K562 (cell line): Measurements from ENCODE around the gene KIAA0513. TPM values are rescaled to one million over a fixed set of nuclear protein-coding genes. Genes with fewer than 3 reads are reported as not detected.

Experiments used
- ATAC-seq: fragments of 200-7000 bp; cut with Tn5 transposase; 3 replicates; pipeline ENCODE4 v1.9.1; 2020; ENCODE audit warnings: moderate library complexity
- BruUV-seq: library from RNA; stranded (reverse); fragments of 400-500 nt; replicated peaks from 2 replicates; lab custom pipeline; 2021; lab: Mats Ljungman, UMichigan
- CTCF ChIA-PET: fragments of 300-600 bp; formaldehyde crosslinking; extraction: SDS; loops from one replicate; lab custom pipeline; 2021; ENCODE audit warnings: low intra/inter-chr PET ratio; lab: Yijun Ruan, JAX
- POLR2A ChIA-PET: fragments of 300-600, 350-650 bp; sonication (Branson Sonifier 250); formaldehyde crosslinking; extraction: SDS; loops from one replicate; lab custom pipeline; 2021; ENCODE audit warnings: antibody characterized with exemption, inconsistent platforms; lab: Yijun Ruan, JAX
- DNase-seq, 4 experiments: peaks; one replicate each; pipeline versions ENCODE4 v3.0.0 to v3.0.0-alpha.2; 2011 to 2018; ENCODE audit warnings: low spot score in 3 of 4, mixed read lengths in 3 of 4; ENCODE audit errors: extremely low read depth in 1 of 4
- FAIRE-seq: peaks from 2 replicates; lab custom pipeline; 2011; peaks lifted over from hg19 to GRCh38; lab: Jason Lieb, UNC
- H2AFZ ChIP-seq: 2 replicates; pipeline ENCODE4 v1.6.0; 2011; ENCODE audit warnings: low read depth, low read length, control low read depth, inconsistent platforms
- H3K27ac ChIP-seq: fragments of 200-600 bp; 3 replicates; pipeline ENCODE4 v1.8.0; 2011; ENCODE audit warnings: low read depth, mild to moderate bottlenecking, control low read depth, inconsistent platforms, low read length, moderate library complexity, mixed read lengths; ENCODE audit errors: extremely low read depth
- H3K27me3 ChIP-seq, 2 experiments: fragments of 300-600 bp in 1 of 2; 2 replicates in 1 of 2; 3 replicates in 1 of 2; pipeline versions ENCODE4 v1.6.0 to v1.8.0; 2011; ENCODE audit warnings: inconsistent platforms in 2 of 2, low read length in 2 of 2, mild to moderate bottlenecking in 1 of 2, mixed read lengths in 1 of 2, moderate library complexity in 1 of 2; ENCODE audit not compliant: control insufficient read depth in 2 of 2, insufficient read depth in 2 of 2
- H3K36me3 ChIP-seq: fragments of 300-600 bp; 3 replicates; pipeline ENCODE4 v1.8.0; 2011; ENCODE audit warnings: mild to moderate bottlenecking, low read length, inconsistent platforms; ENCODE audit not compliant: control insufficient read depth, insufficient read depth
- H3K4me1 ChIP-seq, 2 experiments: fragments of 200-600 bp in 1 of 2; replicated peaks in 1 of 2; 2 replicates in 1 of 2; 3 replicates in 1 of 2; pipeline versions ENCODE4 v1.5.1 to v1.8.0; 2011; ENCODE audit warnings: inconsistent platforms in 2 of 2, low read length in 2 of 2, mild to moderate bottlenecking in 1 of 2, mixed read lengths in 1 of 2, moderate library complexity in 1 of 2; ENCODE audit not compliant: control insufficient read depth in 2 of 2, insufficient read depth in 2 of 2
- H3K4me2 ChIP-seq: 2 replicates; pipeline ENCODE4 v1.6.1; 2011; ENCODE audit warnings: low read length, control low read depth, inconsistent platforms, mixed read lengths; ENCODE audit not compliant: insufficient read depth
- H3K4me3 ChIP-seq: fragments of 200-600 bp; sonication (generic), shearing (Covaris generic); 2 replicates; pipeline ENCODE4 v1.5.1; 2016; ENCODE audit warnings: control low read depth, inconsistent platforms
- H3K79me2 ChIP-seq: fragments of 200-600 bp; 3 replicates; pipeline ENCODE4 v1.8.0; 2011; ENCODE audit warnings: low read length, inconsistent platforms; ENCODE audit not compliant: control insufficient read depth, insufficient read depth
- H3K9ac ChIP-seq, 2 experiments: 2 replicates each; pipeline versions ENCODE4 v1.6.0 to v1.6.1; 2011; ENCODE audit warnings: low read depth in 2 of 2, low read length in 2 of 2, control low read depth in 1 of 2, inconsistent platforms in 1 of 2, mild to moderate bottlenecking in 1 of 2, mixed read lengths in 1 of 2; ENCODE audit not compliant: insufficient read depth in 1 of 2
- H3K9me1 ChIP-seq: one replicate; pipeline ENCODE4 v1.6.0; 2011; ENCODE audit warnings: inconsistent platforms, mild to moderate bottlenecking, low read length, moderate library complexity; ENCODE audit not compliant: control insufficient read depth, insufficient read depth
- H3K9me3 ChIP-seq: replicated peaks from 2 replicates; pipeline ENCODE4 v1.5.1; 2011; ENCODE audit warnings: low read depth, low read length, inconsistent platforms; ENCODE audit not compliant: control insufficient read depth, insufficient read depth
- H4K20me1 ChIP-seq: replicated peaks from 2 replicates; pipeline ENCODE4 v1.6.1; 2011; ENCODE audit warnings: low read length, inconsistent platforms, mixed read lengths; ENCODE audit not compliant: control insufficient read depth, insufficient read depth
- CTBP1 ChIP-seq: fragments of 450-650 bp; IDR thresholded peaks from 2 replicates; pipeline ENCODE4 v1.6.1; 2016; ENCODE audit warnings: borderline replicate concordance
- DNMT1 ChIP-seq: fragments of 450-650 bp; IDR thresholded peaks from 2 replicates; pipeline ENCODE4 v1.6.1; 2016; ENCODE audit warnings: antibody characterized with exemption, mild to moderate bottlenecking
- E2F6 ChIP-seq, 2 experiments: IDR thresholded peaks; 2 replicates each; pipeline ENCODE4 v1.6.1; 2011; ENCODE audit warnings: borderline replicate concordance in 1 of 2, control low read depth in 1 of 2, low read depth in 1 of 2, low read length in 1 of 2, mild to moderate bottlenecking in 1 of 2, mixed read lengths in 1 of 2, moderate library complexity in 1 of 2; ENCODE audit not compliant: insufficient read depth in 1 of 2, insufficient read length in 1 of 2, poor library complexity in 1 of 2, severe bottlenecking in 1 of 2; ENCODE audit errors: extremely low read depth in 1 of 2
- ETV1 ChIP-seq: fragments of 450-650 bp; conservative IDR thresholded peaks from 2 replicates; pipeline ENCODE4 v1.6.1; 2016; ENCODE audit warnings: missing genetic modification characterization, control low read depth, low read depth, missing compliant biosample characterization
- FOXP1 ChIP-seq: sonication (generic); formaldehyde crosslinking; IDR thresholded peaks from 2 replicates; pipeline ENCODE4 v1.8.0; 2022; ENCODE audit warnings: mild to moderate bottlenecking, missing genetic modification reagents
- HINFP ChIP-seq: fragments of 450-650 bp; conservative IDR thresholded peaks from 2 replicates; pipeline ENCODE4 v1.6.1; 2016; ENCODE audit warnings: missing genetic modification characterization, low read depth, mild to moderate bottlenecking, control low read depth, missing compliant biosample characterization
- MBD1 ChIP-seq: fragments of 250-450 bp; sonication (Bioruptor Pico); IDR thresholded peaks from 2 replicates; pipeline ENCODE4 v1.8.0; 2022; ENCODE audit warnings: inconsistent platforms
- POU5F1 ChIP-seq: fragments of 150-350 bp; IDR thresholded peaks from 2 replicates; pipeline ENCODE4 v1.6.1; 2014; ENCODE audit warnings: borderline replicate concordance, low read length, low read depth, mild to moderate bottlenecking; ENCODE audit not compliant: partially characterized antibody
- PURB ChIP-seq: sonication (generic); formaldehyde crosslinking; IDR thresholded peaks from 2 replicates; pipeline ENCODE4 v1.9.0; 2021; ENCODE audit warnings: low read depth, mild to moderate bottlenecking, missing genetic modification reagents
- RBBP5 ChIP-seq: fragments of 200-600 bp; sonication (generic); IDR thresholded peaks from 2 replicates; pipeline ENCODE4 v1.6.1; 2012; ENCODE audit warnings: borderline replicate concordance, mild to moderate bottlenecking, low read length, control low read depth, inconsistent platforms; ENCODE audit not compliant: insufficient read depth, poor library complexity, severe bottlenecking
- TARDBP ChIP-seq: fragments of 450-650 bp; IDR thresholded peaks from 2 replicates; pipeline ENCODE4 v1.6.1; 2016
- ZNF668 ChIP-seq: fragments of 250-450 bp; sonication (Bioruptor Pico); IDR thresholded peaks from 2 replicates; pipeline ENCODE4 v1.8.0; 2022; ENCODE audit warnings: mild to moderate bottlenecking, inconsistent platforms
- ZNF830 ChIP-seq: fragments of 250-450 bp; sonication (Bioruptor Pico); IDR thresholded peaks from 2 replicates; pipeline ENCODE4 v1.5.0; 2021; ENCODE audit warnings: mild to moderate bottlenecking
- WGBS: fragments of 100-300 bp; shearing (Covaris generic); methylation state at CpG from one replicate; pipeline ENCODE4 v1.1.6; 2016; ENCODE audit warnings: low coverage, mixed read lengths; ENCODE audit not compliant: insufficient coverage; ENCODE audit errors: missing lambda C conversion rate; 5-methylcytosine and 5-hydroxymethylcytosine counted together
- in situ Hi-C: fragments of 300-500 bp; cut with MboI; formaldehyde crosslinking; loops from 4 replicates; pipeline ENCODE4 v1.15.0; 2018; ENCODE audit warnings: inconsistent platforms, mixed read lengths
- intact Hi-C: fragments of 100-400 bp; cut with micrococcal nuclease; formaldehyde crosslinking; loops from 2 replicates; pipeline ENCODE4 v1.14.2; 2022
- polyA plus RNA-seq, 8 experiments: library from polyadenylated mRNA; depleted of rRNA in 4 of 8; stranded (reverse) in 5 of 8; unstranded in 3 of 8; fragments of >200 nt; fragmentation: Nextera tagmentation in 2 of 8; fragmentation: Illumina TruSeq in 1 of 8; extraction: Ambion mirVana in 2 of 8; extraction: Trizol in 1 of 8; gene quantifications; 2 replicates each; pipeline versions ENCODE4 v1.2.1 to v1.2.3, GENCODE V29; 2011 to 2014; ENCODE audit warnings: inconsistent platforms in 1 of 8, missing spikeins in 1 of 8
- total RNA-seq, 7 experiments: library from RNA; depleted of rRNA in 6 of 7; stranded (reverse); fragments of >200 nt in 6 of 7; fragmentation: Illumina TruSeq in 2 of 7; extraction: Trizol in 2 of 7; gene quantifications; 2 replicates each; pipeline versions ENCODE4 v1.2.1 to v1.2.3, GENCODE V29; 2011 to 2021; ENCODE audit warnings: low replicate concordance in 1 of 7

KIAA0513 gene
- total and polyA plus RNA-seq, 9 of the 15 experiments (the other 6 are each of a cell fraction or from before 2014, with no cell fraction given): 0.18 to 13.7 (median 10.2) TPM

- TF ChIP-seq ETV1 (no peak), DNMT1 (no peak), POU5F1 (no peak), PURB (CRISPR knock-in tag) (no peak), FOXP1 (CRISPR knock-in tag) (peak; percentile 32; the same call in 1 of the 2 replicates), CTBP1 (peak; percentile 23; the same call in 1 of the 2 replicates)
These were observed 21.4 kb downstream of the KIAA0513 start (continued) for GRCh38 chr16:85048921-85049562.

- DNase-seq: peak in 3 of 4 experiments; percentile 30 to 48 (median 39)
- no peak for ATAC-seq
- H3K4me1 ChIP-seq: peaks cover 63 to 65% of the 10 kb centered on the region in 2 experiments
- H3K27ac ChIP-seq: peak overlapping the region; percentile 87
- intact Hi-C loops: no loop called here
- ChIA-PET CTCF (no interaction called here), POLR2A (interaction anchor here (0.7 to 1.8 kb wide), 3 partner anchors 11 to 26 kb away, joined by 3 to 4 read pairs (median 4); partner anchors contain the start of gene KIAA0513)
- peak overlapping the region; percentile 18; the same call in 1 of the 2 replicates for H2AFZ ChIP-seq
- no TSS peak for BruUV-seq
- peak overlapping the region; percentile 82 to 89 for H3K9ac ChIP-seq
- peak overlapping the region; percentile 86 for H3K4me2 ChIP-seq
- no peaks in the 10 kb centered on the region for H4K20me1 ChIP-seq
- no peak overlapping the region for H3K4me3 ChIP-seq
- H3K9me3 ChIP-seq: 0 out of 2 replicates have a peak, but pooled peaks cover 2% of the 10 kb centered on the region
- no peaks in the 10 kb centered on the region for H3K9me1 ChIP-seq
- no peak for FAIRE-seq
- H3K27me3 ChIP-seq: no peaks in the 10 kb centered on the region
- H3K36me3 ChIP-seq: peaks cover 10% of the 10 kb centered on the region; the same call in 2 of the 3 replicates
- 63% methylated on average over 15 of the region's 15 CpGs for WGBS
- peaks cover 67% of the 10 kb centered on the region for H3K79me2 ChIP-seq
- in situ Hi-C loops: no loop called here
- 0 out of 2 replicates have a peak, but pooled peaks have one; percentile 7 for TF ChIP-seq ZNF668 (CRISPR knock-in tag)
- TF ChIP-seq HINFP: 0 out of 2 replicates have a peak, but pooled peaks have one; percentile 42
- no peak for TF ChIP-seq TARDBP
- peak; percentile 15 for TF ChIP-seq RBBP5
- TF ChIP-seq MBD1: peak; percentile 63; the same call in 1 of the 2 replicates
- TF ChIP-seq E2F6 (IDR thresholded peaks at IDR 0.05; ENCODE audit: borderline replicate concordance in 1 of 2, extremely low read depth in 1 of 2, insufficient read depth in 1 of 2, insufficient read length in 1 of 2, low read depth in 1 of 2, low read length in 1 of 2, poor library complexity in 1 of 2, severe bottlenecking in 1 of 2): peak in 1 of 2 experiments; percentile 25
- TF ChIP-seq ZNF830 (CRISPR knock-in tag): no peak
These were observed 22.2 kb downstream of the KIAA0513 start for GRCh38 chr16:85049706-85050305.
